Astrocyte (in vitro differentiated cells and primary cell): Measurements from ENCODE around the gene CHGA.

Experiments
- EZH2 ChIP-seq: IDR thresholded peaks from 2 replicates; pipeline ENCODE4 v1.6.1; 2012; ENCODE audit warnings: mild to moderate bottlenecking, low read length, inconsistent platforms; ENCODE audit not compliant: insufficient read depth
- TF ChIP-seq, protein P1 (sequence below): IDR thresholded peaks from 2 replicates; pipeline ENCODE4 v1.5.1; 2011; ENCODE audit warnings: low read depth, mild to moderate bottlenecking, inconsistent platforms, low read length, moderate library complexity; ENCODE audit not compliant: insufficient read depth

DNA sequence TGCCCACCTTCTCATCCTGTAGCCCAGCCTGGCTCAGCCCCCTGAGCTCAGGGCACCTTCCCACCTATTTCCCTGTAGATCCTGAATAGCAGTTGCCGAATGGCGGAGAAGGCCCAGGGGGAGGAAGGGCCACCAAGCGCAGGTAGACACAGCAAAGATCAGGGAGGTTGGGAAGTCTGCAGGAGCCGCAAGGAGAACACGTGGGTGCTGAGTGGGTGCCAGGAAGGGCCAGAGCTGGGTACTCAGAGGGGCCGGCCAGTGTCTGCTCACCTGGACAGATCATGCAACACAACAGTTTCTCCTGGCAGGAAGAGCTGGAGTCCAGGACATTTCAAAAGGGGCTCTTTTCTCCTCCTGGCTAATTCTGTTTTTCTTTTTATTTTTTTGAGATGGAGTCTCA, 30.6 kb downstream of the CHGA start:
- TF ChIP-seq, protein P1, sequence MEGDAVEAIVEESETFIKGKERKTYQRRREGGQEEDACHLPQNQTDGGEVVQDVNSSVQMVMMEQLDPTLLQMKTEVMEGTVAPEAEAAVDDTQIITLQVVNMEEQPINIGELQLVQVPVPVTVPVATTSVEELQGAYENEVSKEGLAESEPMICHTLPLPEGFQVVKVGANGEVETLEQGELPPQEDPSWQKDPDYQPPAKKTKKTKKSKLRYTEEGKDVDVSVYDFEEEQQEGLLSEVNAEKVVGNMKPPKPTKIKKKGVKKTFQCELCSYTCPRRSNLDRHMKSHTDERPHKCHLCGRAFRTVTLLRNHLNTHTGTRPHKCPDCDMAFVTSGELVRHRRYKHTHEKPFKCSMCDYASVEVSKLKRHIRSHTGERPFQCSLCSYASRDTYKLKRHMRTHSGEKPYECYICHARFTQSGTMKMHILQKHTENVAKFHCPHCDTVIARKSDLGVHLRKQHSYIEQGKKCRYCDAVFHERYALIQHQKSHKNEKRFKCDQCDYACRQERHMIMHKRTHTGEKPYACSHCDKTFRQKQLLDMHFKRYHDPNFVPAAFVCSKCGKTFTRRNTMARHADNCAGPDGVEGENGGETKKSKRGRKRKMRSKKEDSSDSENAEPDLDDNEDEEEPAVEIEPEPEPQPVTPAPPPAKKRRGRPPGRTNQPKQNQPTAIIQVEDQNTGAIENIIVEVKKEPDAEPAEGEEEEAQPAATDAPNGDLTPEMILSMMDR, result no peak
- TF ChIP-seq EZH2, result no peak
